HTERT RPE-1 (cell line): ENCODE data around the gene DPM3.

ENCODE experiments used
- in situ Hi-C: fragments of 300-500 bp; cut with MboI; formaldehyde crosslinking; loops from 4 replicates; pipeline ENCODE4 v1.14.3; 2020; ENCODE audit warnings: low sequenced_read_pairs

Gene DPM3

DNA sequence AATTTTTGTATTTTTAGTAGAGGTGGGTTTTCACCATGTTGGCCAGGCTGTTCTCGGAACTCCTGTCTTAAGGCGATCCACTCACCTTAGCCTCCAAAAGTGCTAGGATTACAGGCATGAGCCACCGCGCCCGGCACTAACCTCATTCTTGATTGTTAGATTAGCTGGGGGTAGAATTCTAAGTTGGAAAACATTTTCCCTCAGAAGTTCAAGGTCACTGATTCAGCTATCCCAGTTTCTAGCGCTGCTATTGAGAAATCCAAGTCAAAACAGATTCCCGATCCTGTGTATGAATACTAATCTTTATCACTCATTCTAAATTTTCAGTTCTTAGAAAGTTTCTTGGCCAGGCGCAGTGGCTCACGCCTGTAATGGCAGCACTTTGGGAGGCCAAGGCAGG, 37.0 kb downstream of the DPM3 start:
- in situ Hi-C loops: no loop called here

DNA sequence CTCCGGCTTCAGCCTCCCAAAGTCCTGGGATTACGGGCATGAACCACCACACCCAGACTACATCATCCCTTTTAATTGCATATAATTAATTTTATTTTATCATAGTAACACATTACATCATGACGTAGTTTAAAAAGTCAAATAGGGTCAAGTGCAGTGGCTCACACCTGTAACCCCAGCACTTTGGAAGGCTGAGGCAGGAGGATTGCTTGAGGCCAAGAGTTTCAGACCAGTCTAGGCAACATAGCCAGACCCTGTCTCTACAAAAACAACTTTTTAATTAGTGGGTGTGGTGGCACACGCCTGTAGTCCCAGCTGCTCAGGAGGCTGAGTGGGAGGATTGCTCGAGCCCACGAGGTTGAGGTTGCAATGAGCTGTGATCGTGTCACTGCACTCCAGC, 41.0 kb downstream of the DPM3 start:
- in situ Hi-C loops: no loop called here

DNA sequence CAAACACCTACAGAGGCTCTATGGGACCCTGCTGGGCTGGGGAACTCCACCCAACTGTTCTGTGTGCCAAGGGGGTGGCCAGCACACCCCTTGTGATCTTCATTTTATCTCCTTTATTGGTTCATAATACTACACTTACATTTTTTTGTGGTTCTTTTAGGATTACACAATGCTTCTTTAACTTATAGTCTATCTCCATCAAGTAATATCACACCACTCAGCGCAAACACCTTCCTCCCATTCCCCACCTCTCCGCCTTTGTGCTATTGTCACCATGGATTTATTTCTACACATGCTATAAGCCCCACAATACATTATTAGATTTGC, 45.7 kb downstream of the DPM3 start:
- in situ Hi-C loops: no loop called here

- in situ Hi-C loops: no loop called here
These were observed 46.3 kb downstream of the DPM3 start for GRCh38 chr1:155093911-155094621.

GRCh38 chr1:155092641-155093040, 47.7 kb downstream of the DPM3 start:
- in situ Hi-C loops: no loop called here

- in situ Hi-C loops: no loop called here
These were observed 48.2 kb downstream of the DPM3 start for GRCh38 chr1:155092131-155092530.

- in situ Hi-C loops: no loop called here
These were observed 49.0 kb downstream of the DPM3 start for GRCh38 chr1:155091071-155092051.
